IMR-90 (cell line): ENCODE measurements around the gene KIAA0825. TPM values are rescaled to one million over a fixed set of nuclear protein-coding genes. Genes with fewer than 3 reads are reported as not detected.

ENCODE experiments used
- ATAC-seq: fragments of 200-7000 bp; cut with Tn5 transposase; 2 replicates; pipeline ENCODE4 v1.9.1; 2020; ENCODE audit warnings: low read depth, mild to moderate bottlenecking, moderate library complexity
- BruUV-seq: library from RNA; stranded (reverse); fragments of 400-500 nt; replicated peaks from 2 replicates; lab custom pipeline; 2021; lab: Mats Ljungman, UMichigan
- CTCF ChIA-PET: fragments of 300-600 bp; formaldehyde crosslinking; extraction: SDS; loops from one replicate; lab custom pipeline; 2021; ENCODE audit warnings: antibody characterized with exemption; lab: Yijun Ruan, JAX
- POLR2A ChIA-PET: fragments of 300-600 bp; sonication (Branson Sonifier 250); formaldehyde crosslinking; loops from one replicate; lab custom pipeline; 2022; ENCODE audit warnings: antibody characterized with exemption; ENCODE audit not compliant: unreplicated experiment; lab: Charles Lee
- DNase-seq: peaks from one replicate; pipeline ENCODE4 v3.0.0; 2013
- H2AFZ ChIP-seq: replicated peaks from 2 replicates; pipeline ENCODE3; 2013; ENCODE audit warnings: low read length, mild to moderate bottlenecking; ENCODE audit not compliant: poor library complexity
- H2AK5ac ChIP-seq: 2 replicates; pipeline ENCODE4 v1.6.1; 2013; ENCODE audit warnings: low read depth, low read length, inconsistent platforms
- H2AK9ac ChIP-seq: replicated peaks from 2 replicates; pipeline ENCODE3; 2013; ENCODE audit warnings: mild to moderate bottlenecking, low read depth, low read length, moderate library complexity; ENCODE audit not compliant: poor library complexity
- H2BK120ac ChIP-seq: 2 replicates; pipeline ENCODE4 v1.6.1; 2013; ENCODE audit warnings: low read depth, low read length, inconsistent platforms
- H2BK15ac ChIP-seq: 3 replicates; pipeline ENCODE4 v1.6.1; 2013; ENCODE audit warnings: low read depth, low read length, inconsistent platforms
- H2BK20ac ChIP-seq: 2 replicates; pipeline ENCODE4 v1.6.1; 2013; ENCODE audit warnings: low read depth, mild to moderate bottlenecking, inconsistent platforms, low read length, moderate library complexity
- H2BK5ac ChIP-seq: 2 replicates; pipeline ENCODE4 v1.6.1; 2013; ENCODE audit warnings: mild to moderate bottlenecking, low read depth, low read length, inconsistent platforms; ENCODE audit not compliant: poor library complexity, severe bottlenecking
- H3K14ac ChIP-seq: replicated peaks from 2 replicates; pipeline ENCODE4 v1.6.1; 2013; ENCODE audit warnings: low read depth, low read length, inconsistent platforms
- H3K18ac ChIP-seq: 2 replicates; pipeline ENCODE4 v1.6.1; 2013; ENCODE audit warnings: low read depth, low read length, control low read depth
- H3K23ac ChIP-seq: 2 replicates; pipeline ENCODE4 v1.6.1; 2013; ENCODE audit warnings: low read depth, low read length, inconsistent platforms
- H3K27ac ChIP-seq: 2 replicates; pipeline ENCODE4 v1.5.1; 2013; ENCODE audit warnings: mild to moderate bottlenecking, control low read depth, low read length; ENCODE audit not compliant: insufficient read depth
- H3K27me3 ChIP-seq: 2 replicates; pipeline ENCODE4 v1.6.1; 2013; ENCODE audit warnings: low read length; ENCODE audit not compliant: control insufficient read depth, insufficient read depth
- H3K36me3 ChIP-seq: 2 replicates; pipeline ENCODE4 v1.6.1; 2013; ENCODE audit warnings: low read length, mixed read lengths; ENCODE audit not compliant: control insufficient read depth, insufficient read depth
- H3K4ac ChIP-seq: 2 replicates; pipeline ENCODE4 v1.6.1; 2013; ENCODE audit warnings: low read depth, low read length, inconsistent platforms
- H3K4me1 ChIP-seq: 2 replicates; pipeline ENCODE4 v1.6.1; 2013; ENCODE audit warnings: low read length, mixed read lengths; ENCODE audit not compliant: control insufficient read depth, insufficient read depth
- H3K4me2 ChIP-seq: 2 replicates; pipeline ENCODE4 v1.6.1; 2013; ENCODE audit warnings: low read depth, mild to moderate bottlenecking, control low read depth, low read length, moderate library complexity
- H3K4me3 ChIP-seq: 2 replicates; pipeline ENCODE4 v1.5.1; 2013; ENCODE audit warnings: low read depth, mild to moderate bottlenecking, control low read depth, low read length, moderate library complexity; ENCODE audit not compliant: insufficient read depth
- H3K56ac ChIP-seq: 2 replicates; pipeline ENCODE4 v1.6.1; 2013; ENCODE audit warnings: low read length, inconsistent platforms; ENCODE audit not compliant: insufficient read depth; ENCODE audit errors: extremely low read depth
- H3K79me1 ChIP-seq, 2 experiments: 2 replicates each; pipeline ENCODE4 v1.6.1; 2013; ENCODE audit warnings: low read length in 2 of 2, inconsistent platforms in 1 of 2, low read depth in 1 of 2
- H3K9ac ChIP-seq: 2 replicates; pipeline ENCODE4 v1.6.1; 2013; ENCODE audit warnings: low read depth, low read length, control low read depth
- H3K9me1 ChIP-seq: 2 replicates; pipeline ENCODE4 v1.6.1; 2013; ENCODE audit warnings: low read length, inconsistent platforms; ENCODE audit not compliant: insufficient read depth
- H3K9me3 ChIP-seq: 2 replicates; pipeline ENCODE4 v1.6.1; 2013; ENCODE audit warnings: low read length; ENCODE audit not compliant: control insufficient read depth, insufficient read depth
- H4K20me1 ChIP-seq: 2 replicates; pipeline ENCODE4 v1.6.1; 2013; ENCODE audit warnings: low read length, inconsistent platforms; ENCODE audit not compliant: insufficient read depth
- H4K5ac ChIP-seq: 2 replicates; pipeline ENCODE4 v1.6.1; 2013; ENCODE audit warnings: mild to moderate bottlenecking, low read depth, low read length, control low read depth
- H4K8ac ChIP-seq, 2 experiments: 2 replicates each; pipeline ENCODE4 v1.6.1; 2013; ENCODE audit warnings: low read depth in 2 of 2, low read length in 2 of 2, control low read depth in 1 of 2, inconsistent platforms in 1 of 2
- H4K91ac ChIP-seq: 2 replicates; pipeline ENCODE4 v1.6.1; 2013; ENCODE audit warnings: low read depth, low read length, inconsistent platforms; ENCODE audit not compliant: insufficient read depth
- CEBPB ChIP-seq: IDR thresholded peaks from 2 replicates; pipeline ENCODE4 v1.6.1; 2012; ENCODE audit warnings: low read depth, low read length, improper control_type of control experiment
- MAZ ChIP-seq: IDR thresholded peaks from 2 replicates; pipeline ENCODE4 v1.6.1; 2012; ENCODE audit warnings: low read depth, mild to moderate bottlenecking, low read length, improper control_type of control experiment, moderate library complexity, borderline replicate concordance
- WGBS, 2 experiments: methylation state at CpG; one replicate each; pipeline versions ENCODE4 v1.1.5 to v1.1.7; 2013; ENCODE audit warnings: missing lambda C conversion rate in 2 of 2; ENCODE audit not compliant: insufficient read length in 1 of 2; ENCODE audit errors: extremely low coverage in 2 of 2; 5-methylcytosine and 5-hydroxymethylcytosine counted together
- dilution Hi-C: fragments of 300-500 bp; cut with HindIII; formaldehyde crosslinking; loops from one replicate; pipeline ENCODE4 v1.14.3; 2018; ENCODE audit warnings: low sequenced_read_pairs; ENCODE audit not compliant: unreplicated experiment
- in situ Hi-C: fragments of 300-500 bp; cut with MboI; formaldehyde crosslinking; loops from 3 replicates; pipeline ENCODE4 v1.14.3; 2019; ENCODE audit warnings: low sequenced_read_pairs, inconsistent platforms, mixed read lengths
- intact Hi-C: fragments of 100-400 bp; cut with micrococcal nuclease; formaldehyde crosslinking; loops from 2 replicates; pipeline ENCODE4 v1.10.0; 2022
- polyA plus RNA-seq, 3 experiments: library from polyadenylated mRNA; depleted of rRNA; stranded (reverse); fragments of >200 nt; gene quantifications; 2 replicates each; pipeline ENCODE4 v1.2.3, GENCODE V29; 2012; ENCODE audit warnings: low replicate concordance in 1 of 3
- total RNA-seq: library from RNA; depleted of rRNA; stranded (reverse); fragments of >200 nt; gene quantifications from 2 replicates; pipeline ENCODE4 v1.2.3, GENCODE V29; 2012
- TF ChIP-seq, protein P1 (sequence below): fragments of 150-350 bp; IDR thresholded peaks from 2 replicates; pipeline ENCODE4 v1.6.1; 2017; ENCODE audit warnings: mild to moderate bottlenecking, antibody characterized with exemption, low read length, low read depth

The KIAA0825 gene
- total and polyA plus RNA-seq, 2 of the 4 experiments (the other 2 are of a cell fraction) = 0.46 to 1.8 TPM

DNA sequence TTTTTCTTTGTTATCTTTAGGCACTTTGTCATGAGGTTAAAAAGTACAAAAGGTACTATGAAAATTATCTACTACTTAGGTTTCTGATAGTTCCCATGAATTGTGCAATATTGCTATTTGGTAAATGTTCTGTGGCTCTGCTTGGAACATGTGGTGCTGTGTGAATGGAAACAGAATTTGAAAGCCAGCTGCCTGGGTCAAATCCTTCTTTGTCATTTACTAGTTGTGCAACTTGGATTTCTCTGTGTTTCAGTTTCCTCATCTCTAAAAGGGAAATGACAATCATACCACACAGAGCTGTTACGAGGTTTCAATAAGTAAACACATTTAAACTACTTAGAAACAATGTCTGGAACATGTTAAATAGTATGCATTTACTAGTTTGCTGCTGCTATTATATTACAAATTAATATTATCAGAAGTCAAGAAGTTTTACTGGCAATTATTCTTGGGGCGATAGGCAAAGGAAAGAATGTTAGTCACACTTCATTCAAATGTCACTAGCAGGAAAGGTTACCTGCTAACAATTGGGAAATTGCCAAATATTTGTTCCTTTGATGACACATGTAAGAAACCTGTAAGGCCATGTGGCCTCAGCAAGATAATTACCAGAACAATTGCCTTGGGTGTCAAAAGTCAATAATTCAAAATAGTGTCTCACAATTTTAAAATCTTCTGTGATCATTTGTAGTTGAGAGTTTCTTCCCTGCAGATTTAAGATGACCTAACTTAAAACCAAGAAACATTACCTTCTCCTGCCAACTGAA, 184.8 kb downstream of the KIAA0825 start:
- no peak overlapping the region for H4K8ac ChIP-seq
- ATAC-seq (peak; percentile 59), DNase-seq (peak; percentile 64)
- no peaks in the 10 kb centered on the region for H3K9me1 ChIP-seq
- WGBS, 2 experiments = no CpG with 5 or more reads among the region's 2 CpGs
- H3K56ac ChIP-seq = no peak overlapping the region
- H3K27ac ChIP-seq = no peak overlapping the region; the same call in 1 of the 2 replicates
- dilution Hi-C loops (no loop called here), in situ Hi-C loops (no loop called here), intact Hi-C loops (no loop called here)
- no TSS peak for BruUV-seq
- H3K36me3 ChIP-seq = no peaks in the 10 kb centered on the region
- H4K91ac ChIP-seq = no peak overlapping the region
- POLR2A ChIA-PET = no interaction called here
- no peak overlapping the region for H2AK9ac ChIP-seq
- no peak overlapping the region for H2BK15ac ChIP-seq
- H3K9ac ChIP-seq = no peak overlapping the region
- no peak overlapping the region for H3K14ac ChIP-seq
- H3K23ac ChIP-seq = no peak overlapping the region
- peak overlapping the region; percentile 15 for H2BK5ac ChIP-seq
- H3K4me3 ChIP-seq = no peak overlapping the region
- H3K4me2 ChIP-seq = no peak overlapping the region
- TF ChIP-seq, protein P1, sequence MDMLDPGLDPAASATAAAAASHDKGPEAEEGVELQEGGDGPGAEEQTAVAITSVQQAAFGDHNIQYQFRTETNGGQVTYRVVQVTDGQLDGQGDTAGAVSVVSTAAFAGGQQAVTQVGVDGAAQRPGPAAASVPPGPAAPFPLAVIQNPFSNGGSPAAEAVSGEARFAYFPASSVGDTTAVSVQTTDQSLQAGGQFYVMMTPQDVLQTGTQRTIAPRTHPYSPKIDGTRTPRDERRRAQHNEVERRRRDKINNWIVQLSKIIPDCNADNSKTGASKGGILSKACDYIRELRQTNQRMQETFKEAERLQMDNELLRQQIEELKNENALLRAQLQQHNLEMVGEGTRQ = no peak
- TF ChIP-seq MAZ = no peak
- peak; percentile 66 for TF ChIP-seq CEBPB
- peak overlapping the region; percentile 43 for H3K18ac ChIP-seq
- no peaks in the 10 kb centered on the region for H3K9me3 ChIP-seq
- no peak overlapping the region for H2AFZ ChIP-seq
- no peak overlapping the region for H2AK5ac ChIP-seq
- no peak overlapping the region for H2BK20ac ChIP-seq
- H3K4ac ChIP-seq = no peak overlapping the region
- H3K27me3 ChIP-seq = no peaks in the 10 kb centered on the region
- no peaks in the 10 kb centered on the region for H3K79me1 ChIP-seq
- CTCF ChIA-PET = interaction anchor here (1.2 kb wide), 1 partner anchor 14 kb away, joined by 3 read pairs; no protein-coding TSS in a partner anchor
- H4K5ac ChIP-seq = no peak overlapping the region
- H3K4me1 ChIP-seq = no peaks in the 10 kb centered on the region; the same call in 1 of the 2 replicates
- H2BK120ac ChIP-seq = no peak overlapping the region
- H4K20me1 ChIP-seq = no peaks in the 10 kb centered on the region
